ENCODE results near the gene ALG5. TPM values are rescaled to one million over a fixed set of nuclear protein-coding genes. Genes with fewer than 3 reads are reported as not detected.

Gene ALG5
- total and polyA plus RNA-seq, 2 of the 4 experiments (the other 2 are of a cell fraction) = 19.4 to 21.9 TPM

- H3K23ac ChIP-seq (ENCODE audit: low read depth, low read length) = no peak overlapping the region; the same call in 1 of the 2 replicates
- no peak overlapping the region for H2AFZ ChIP-seq (replicated peaks; ENCODE audit: low read length, poor library complexity)
- no peak overlapping the region for H3K4me3 ChIP-seq (ENCODE audit: insufficient read depth, low read depth, low read length)
- BruUV-seq (replicated peaks) = no TSS peak
- peaks cover 7% of the 10 kb centered on the region for H3K4me1 ChIP-seq (ENCODE audit: control insufficient read depth, insufficient read depth, low read length)
- no CpG with 5 or more reads among the region's 2 CpGs for WGBS, 2 experiments (ENCODE audit: extremely low coverage in 2 of 2, insufficient read length in 1 of 2)
- ChIA-PET POLR2A (ENCODE audit: unreplicated experiment) (no interaction called here), CTCF (interaction anchor here (0.7 kb wide), 1 partner anchor 69 kb away, joined by 3 read pairs; no protein-coding TSS in a partner anchor)
- H3K36me3 ChIP-seq (ENCODE audit: control insufficient read depth, insufficient read depth, low read length) = no peaks in the 10 kb centered on the region
- H2BK120ac ChIP-seq (ENCODE audit: low read depth, low read length) = no peak overlapping the region
- peaks cover 15% of the 10 kb centered on the region for H3K9me1 ChIP-seq (ENCODE audit: insufficient read depth, low read length)
- H3K14ac ChIP-seq (replicated peaks; ENCODE audit: low read depth, low read length) = no peak overlapping the region
- no peak overlapping the region for H4K91ac ChIP-seq (ENCODE audit: insufficient read depth, low read depth, low read length)
- H2AK5ac ChIP-seq (ENCODE audit: low read depth, low read length) = no peak overlapping the region
- no peak overlapping the region for H3K27ac ChIP-seq (ENCODE audit: insufficient read depth, low read length)
- ATAC-seq (ENCODE audit: low read depth) = no peak
- no peak overlapping the region for H2BK5ac ChIP-seq (ENCODE audit: low read depth, low read length, poor library complexity, severe bottlenecking)
- dilution Hi-C loops (cut with HindIII; ENCODE audit: low sequenced_read_pairs, unreplicated experiment) = no loop called here
- intact Hi-C loops (cut with micrococcal nuclease) = no loop called here
- peaks cover 5% of the 10 kb centered on the region; the same call in 1 of the 2 replicates for H4K20me1 ChIP-seq (ENCODE audit: insufficient read depth, low read length)
- no peak overlapping the region for H3K4ac ChIP-seq (ENCODE audit: low read depth, low read length)
- in situ Hi-C loops (cut with MboI; ENCODE audit: low sequenced_read_pairs) = no loop called here
- peak overlapping the region in 1 of 2 experiments; percentile 38; a peak in 1 of 4 replicates for H4K8ac ChIP-seq (ENCODE audit: low read depth in 2 of 2, low read length in 2 of 2)
- TF ChIP-seq CEBPB (IDR thresholded peaks at IDR 0.05; ENCODE audit: low read depth, low read length) (no peak), MAFK (IDR thresholded peaks at IDR 0.05; ENCODE audit: low read depth, low read length) (peak; percentile 58), NFE2L2 (IDR thresholded peaks at IDR 0.05; ENCODE audit: low read depth, low read length) (peak; percentile 79)
- no peak overlapping the region for H3K4me2 ChIP-seq (ENCODE audit: low read depth, low read length)
- H3K9me3 ChIP-seq (ENCODE audit: control insufficient read depth, insufficient read depth, low read length) = no peaks in the 10 kb centered on the region
- DNase-seq = peak; percentile 21
- H4K5ac ChIP-seq (ENCODE audit: low read depth, low read length) = no peak overlapping the region
- H3K27me3 ChIP-seq (ENCODE audit: control insufficient read depth, insufficient read depth, low read length) = no peaks in the 10 kb centered on the region
- no peak overlapping the region for H3K9ac ChIP-seq (ENCODE audit: low read depth, low read length)
- H3K18ac ChIP-seq (ENCODE audit: low read depth, low read length) = no peak overlapping the region
- H3K79me1 ChIP-seq (ENCODE audit: low read depth in 1 of 2, low read length in 2 of 2) = peaks cover 21 to 60% of the 10 kb centered on the region in 2 experiments
- H2BK20ac ChIP-seq (ENCODE audit: low read depth, low read length) = no peak overlapping the region
- no peak overlapping the region for H2BK15ac ChIP-seq (ENCODE audit: low read depth, low read length)
- no peak overlapping the region for H3K56ac ChIP-seq (ENCODE audit: extremely low read depth, insufficient read depth, low read length)
- H2AK9ac ChIP-seq (replicated peaks; ENCODE audit: low read depth, low read length, poor library complexity) = no peak overlapping the region
These were observed 86.2 kb downstream of the ALG5 start for GRCh38 chr13:36912973-36913372.

Measured in IMR-90 (cell line).